B cell (primary cell): ENCODE results near the gene PCDHA13. TPM values are rescaled to one million over a fixed set of nuclear protein-coding genes. Genes with fewer than 3 reads are reported as not detected.
"Not testable (repeated sequence)": the region's sequence is repeated elsewhere in the genome, so short reads cannot be mapped to it uniquely, and the experiment has no call there.

Source experiments
- ATAC-seq: fragments of 200-7000 bp; cut with Tn5 transposase; one replicate; pipeline ENCODE4 v1.10.0; 2021; ENCODE audit warnings: low read depth, mild to moderate bottlenecking, moderate number of reproducible peaks, moderate library complexity
- CTCF ChIA-PET: fragments of 350-600 bp; sonication (Branson Sonifier 250); formaldehyde crosslinking; loops from one replicate; lab custom pipeline; 2021; ENCODE audit warnings: antibody characterized with exemption, inconsistent platforms; lab: Charles Lee
- POLR2A ChIA-PET: fragments of 350-600 bp; sonication (Branson Sonifier 250); formaldehyde crosslinking; loops from one replicate; lab custom pipeline; 2021; ENCODE audit warnings: antibody characterized with exemption; lab: Charles Lee
- DNase-seq: peaks from one replicate; pipeline ENCODE4 v3.0.0; 2013
- H2AFZ ChIP-seq: 2 replicates; pipeline ENCODE4 v1.6.1; 2012; ENCODE audit warnings: mild to moderate bottlenecking, low read depth, low read length; ENCODE audit not compliant: insufficient read depth, poor library complexity, severe bottlenecking
- H3K27ac ChIP-seq, 2 donors: 1 replicate in 1 of 2; 2 replicates in 1 of 2; pipeline ENCODE4 v1.5.1; 2012 to 2013; ENCODE audit warnings: low read length in 2 of 2, mild to moderate bottlenecking in 2 of 2, moderate library complexity in 1 of 2
- H3K27me3 ChIP-seq, 4 experiments: fragments of 200-600 bp in 1 of 4; sonication (generic) in 1 of 4; replicated peaks in 1 of 4; 1 replicate in 2 of 4; 2 replicates in 2 of 4; pipeline versions ENCODE4 v1.6.1 to v1.7.0; 2013 to 2016; ENCODE audit warnings: low read length in 3 of 4, mild to moderate bottlenecking in 2 of 4, mixed read lengths in 1 of 4, moderate library complexity in 1 of 4; ENCODE audit not compliant: insufficient read depth in 4 of 4, control insufficient read depth in 3 of 4; ENCODE audit errors: control extremely low read depth in 1 of 4
- H3K36me3 ChIP-seq, 2 experiments: replicated peaks in 1 of 2; 1 replicate in 1 of 2; 2 replicates in 1 of 2; pipeline versions ENCODE4 v1.6.1 to v1.7.1; 2013; ENCODE audit warnings: low read length in 1 of 2; ENCODE audit not compliant: insufficient read depth in 2 of 2, control insufficient read depth in 1 of 2; ENCODE audit errors: control extremely low read depth in 1 of 2, extremely low read depth in 1 of 2
- H3K4me1 ChIP-seq, 2 donors: fragments of 200-600 bp in 1 of 2; sonication (generic) in 1 of 2; 1 replicate in 1 of 2; 2 replicates in 1 of 2; pipeline versions ENCODE4 v1.5.1 to v1.6.1; 2013 to 2017; ENCODE audit warnings: low read length in 2 of 2; ENCODE audit not compliant: control insufficient read depth in 2 of 2, insufficient read depth in 2 of 2
- H3K4me2 ChIP-seq: replicated peaks from 2 replicates; pipeline ENCODE3; 2012; ENCODE audit warnings: mild to moderate bottlenecking, low read depth, low read length; ENCODE audit not compliant: poor library complexity, severe bottlenecking
- H3K4me3 ChIP-seq, 5 experiments: fragments of 200-600 bp in 1 of 5; sonication (generic) in 1 of 5; 1 replicate in 3 of 5; 2 replicates in 2 of 5; pipeline versions ENCODE4 v1.5.1 to v1.7.0; 2011 to 2016; ENCODE audit warnings: low read length in 4 of 5, mild to moderate bottlenecking in 4 of 5, low read depth in 2 of 5, control low read depth in 1 of 5, moderate library complexity in 1 of 5; ENCODE audit not compliant: insufficient read depth in 1 of 5; ENCODE audit errors: control extremely low read depth in 1 of 5, extremely low read depth in 1 of 5
- H3K79me2 ChIP-seq: fragments of 200-600 bp; sonication (generic); one replicate; pipeline ENCODE4 v1.6.0; 2016; ENCODE audit warnings: low read length; ENCODE audit not compliant: control insufficient read depth, insufficient read depth
- H3K9ac ChIP-seq: fragments of 200-600 bp; sonication (generic); 2 replicates; pipeline ENCODE4 v1.6.1; 2017; ENCODE audit warnings: mild to moderate bottlenecking, low read length, moderate library complexity
- H3K9me3 ChIP-seq, 3 donors: one replicate each; pipeline versions ENCODE4 v1.6.1 to v1.7.1; 2013; ENCODE audit warnings: low read length in 2 of 3; ENCODE audit not compliant: control insufficient read depth in 2 of 3, insufficient read depth in 1 of 3; ENCODE audit errors: control extremely low read depth in 1 of 3
- H4K20me1 ChIP-seq: 2 replicates; pipeline ENCODE4 v1.6.0; 2012; ENCODE audit warnings: mild to moderate bottlenecking, low read length; ENCODE audit not compliant: insufficient read depth, control insufficient read depth, poor library complexity, severe bottlenecking
- H3K27ac Mint-ChIP-seq: one replicate; pipeline ENCODE4 v1.8.0; 2021; ENCODE audit warnings: mixed read lengths
- H3K27me3 Mint-ChIP-seq: one replicate; pipeline ENCODE4 v1.8.0; 2021; ENCODE audit warnings: mixed read lengths
- H3K4me1 Mint-ChIP-seq: one replicate; pipeline ENCODE4 v1.8.0; 2021; ENCODE audit warnings: mixed read lengths
- H3K4me3 Mint-ChIP-seq: one replicate; pipeline ENCODE4 v1.8.0; 2021; ENCODE audit warnings: mixed read lengths
- H3K9me3 Mint-ChIP-seq: one replicate; pipeline ENCODE4 v1.8.0; 2022; ENCODE audit warnings: mixed read lengths; ENCODE audit not compliant: insufficient read depth
- EZH2 ChIP-seq: IDR thresholded peaks from 2 replicates; pipeline ENCODE4 v1.6.1; 2012; ENCODE audit warnings: borderline replicate concordance, low read depth, mild to moderate bottlenecking, moderate library complexity, low read length; ENCODE audit not compliant: insufficient read depth, poor library complexity, severe bottlenecking
- WGBS: methylation state at CpG from one replicate; pipeline ENCODE4 v1.1.5; 2013; ENCODE audit warnings: missing lambda C conversion rate; ENCODE audit not compliant: insufficient coverage; 5-methylcytosine and 5-hydroxymethylcytosine counted together
- intact Hi-C: fragments of 100-400 bp; cut with micrococcal nuclease; formaldehyde crosslinking; loops from one replicate; pipeline ENCODE4 v1.10.0; 2022
- polyA plus RNA-seq: library from polyadenylated mRNA; depleted of rRNA; stranded (reverse); fragments of >200 nt; gene quantifications from 2 replicates; pipeline ENCODE4 v1.2.3, GENCODE V29; 2012
- total RNA-seq, 2 donors: library from RNA; stranded (reverse); fragments of 120-200 nt in 1 of 2; gene quantifications; 1 replicate in 1 of 2; 2 replicates in 1 of 2; pipeline versions ENCODE4 v1.2.3 to v1.2.4, GENCODE V29; 2013 to 2022
- TF ChIP-seq, protein P1 (sequence below): fragments of 200-600 bp; IDR thresholded peaks from one replicate; pipeline ENCODE4 v1.8.0; 2022; ENCODE audit warnings: antibody characterized with exemption, mild to moderate bottlenecking

The PCDHA13 gene
- total and polyA plus RNA-seq, 2 donors (not counting 1 experiment from before 2014, with no cell fraction given) = not detected

DNA sequence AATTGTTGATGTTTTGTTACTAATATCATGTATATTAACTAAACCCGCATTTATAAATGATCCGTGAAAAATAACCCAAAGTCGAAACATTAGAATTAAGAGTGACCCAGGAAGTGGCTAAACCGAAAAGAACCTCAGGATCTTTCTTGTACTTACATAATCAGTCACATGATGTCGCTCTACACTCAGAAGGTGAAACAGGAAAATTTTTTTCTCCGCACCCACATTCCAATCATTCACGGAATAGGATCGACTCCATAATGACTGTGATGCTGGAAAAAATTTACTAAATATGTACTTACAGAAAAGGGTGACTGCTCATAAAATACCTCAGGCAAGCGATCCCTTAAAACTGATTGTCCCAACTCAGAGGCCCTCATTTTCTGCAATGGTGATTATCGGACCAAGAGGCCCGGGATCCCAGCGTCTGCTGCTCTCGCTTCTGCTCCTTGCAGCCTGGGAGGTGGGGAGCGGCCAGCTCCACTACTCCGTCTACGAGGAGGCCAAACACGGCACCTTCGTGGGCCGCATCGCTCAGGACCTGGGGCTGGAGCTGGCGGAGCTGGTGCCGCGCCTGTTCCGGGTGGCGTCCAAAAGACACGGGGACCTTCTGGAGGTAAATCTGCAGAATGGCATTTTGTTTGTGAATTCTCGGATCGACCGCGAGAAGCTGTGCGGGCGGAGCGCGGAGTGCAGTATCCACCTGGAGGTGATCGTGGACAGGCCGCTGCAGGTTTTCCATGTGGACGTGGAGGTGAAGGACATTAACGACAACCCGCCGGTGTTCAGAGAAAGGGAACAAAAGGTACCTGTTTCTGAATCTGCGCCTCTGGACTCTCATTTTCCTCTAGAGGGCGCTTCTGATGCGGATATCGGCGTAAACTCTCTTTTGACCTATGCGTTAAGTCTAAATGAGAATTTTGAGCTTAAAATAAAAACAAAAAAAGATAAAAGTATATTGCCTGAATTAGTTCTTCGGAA is 6.5 kb upstream of the PCDHA13 start, which contains the start of gene PCDHA12:
PCDHA12 (plus strand) TSS at position 224 of the 981 bp plus-strand sequence; CDS start at position 389, 165 bp downstream.
- H3K4me1 ChIP-seq = no peaks in the 10 kb centered on the region
- Mint-ChIP-seq H3K27me3 (peaks cover 20% of the 10 kb centered on the region), H3K4me1 (no peaks in the 10 kb centered on the region), H3K4me3 (no peak within 1 kb of the TSS), H3K27ac (no peak within 1 kb of the TSS), H3K9me3 (peaks cover 2% of the 10 kb centered on the region)
- no peaks in the 10 kb centered on the region for H3K79me2 ChIP-seq
- CTCF ChIA-PET = no interaction called here
- no peak for ATAC-seq
- WGBS = 31% methylated on average over 35 of the region's 47 CpGs
- H3K4me3 ChIP-seq = no peak within 1 kb of the TSS
- H3K9ac ChIP-seq = no peak within 1 kb of the TSS
- H3K27ac ChIP-seq = no peak within 1 kb of the TSS
- no peak within 1 kb of the TSS for H3K4me2 ChIP-seq
- H3K9me3 ChIP-seq = peaks cover 0 to 32% (median 8%) of the 10 kb centered on the region in 3 donors
- no peak within 1 kb of the TSS for H2AFZ ChIP-seq
- intact Hi-C loops = no loop called here
- no peaks in the 10 kb centered on the region for H3K36me3 ChIP-seq
- no peaks in the 10 kb centered on the region for H4K20me1 ChIP-seq
- POLR2A ChIA-PET = no interaction called here
- peaks cover 0 to 16% (median 12%) of the 10 kb centered on the region in 4 experiments for H3K27me3 ChIP-seq
- no peak for TF ChIP-seq EZH2
- TF ChIP-seq, protein P1, sequence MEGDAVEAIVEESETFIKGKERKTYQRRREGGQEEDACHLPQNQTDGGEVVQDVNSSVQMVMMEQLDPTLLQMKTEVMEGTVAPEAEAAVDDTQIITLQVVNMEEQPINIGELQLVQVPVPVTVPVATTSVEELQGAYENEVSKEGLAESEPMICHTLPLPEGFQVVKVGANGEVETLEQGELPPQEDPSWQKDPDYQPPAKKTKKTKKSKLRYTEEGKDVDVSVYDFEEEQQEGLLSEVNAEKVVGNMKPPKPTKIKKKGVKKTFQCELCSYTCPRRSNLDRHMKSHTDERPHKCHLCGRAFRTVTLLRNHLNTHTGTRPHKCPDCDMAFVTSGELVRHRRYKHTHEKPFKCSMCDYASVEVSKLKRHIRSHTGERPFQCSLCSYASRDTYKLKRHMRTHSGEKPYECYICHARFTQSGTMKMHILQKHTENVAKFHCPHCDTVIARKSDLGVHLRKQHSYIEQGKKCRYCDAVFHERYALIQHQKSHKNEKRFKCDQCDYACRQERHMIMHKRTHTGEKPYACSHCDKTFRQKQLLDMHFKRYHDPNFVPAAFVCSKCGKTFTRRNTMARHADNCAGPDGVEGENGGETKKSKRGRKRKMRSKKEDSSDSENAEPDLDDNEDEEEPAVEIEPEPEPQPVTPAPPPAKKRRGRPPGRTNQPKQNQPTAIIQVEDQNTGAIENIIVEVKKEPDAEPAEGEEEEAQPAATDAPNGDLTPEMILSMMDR = no peak
- DNase-seq = no peak

DNA sequence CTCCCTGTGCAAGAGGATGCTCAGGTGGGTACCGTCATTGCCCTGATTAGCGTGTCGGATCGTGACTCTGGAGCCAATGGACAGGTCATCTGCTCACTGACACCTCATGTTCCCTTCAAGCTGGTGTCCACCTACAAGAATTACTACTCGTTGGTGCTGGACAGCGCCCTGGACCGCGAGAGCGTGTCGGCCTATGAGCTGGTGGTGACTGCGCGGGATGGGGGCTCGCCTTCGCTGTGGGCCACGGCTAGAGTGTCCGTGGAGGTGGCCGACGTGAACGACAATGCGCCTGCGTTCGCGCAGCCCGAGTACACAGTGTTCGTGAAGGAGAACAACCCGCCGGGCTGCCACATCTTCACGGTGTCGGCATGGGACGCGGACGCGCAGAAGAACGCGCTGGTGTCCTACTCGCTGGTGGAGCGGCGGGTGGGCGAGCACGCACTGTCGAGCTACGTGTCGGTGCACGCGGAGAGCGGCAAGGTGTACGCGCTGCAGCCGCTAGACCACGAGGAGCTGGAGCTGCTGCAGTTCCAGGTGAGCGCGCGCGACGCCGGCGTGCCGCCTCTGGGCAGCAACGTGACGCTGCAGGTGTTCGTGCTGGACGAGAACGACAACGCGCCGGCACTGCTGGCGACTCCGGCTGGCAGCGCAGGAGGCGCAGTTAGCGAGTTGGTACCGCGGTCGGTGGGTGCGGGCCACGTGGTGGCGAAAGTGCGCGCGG is 5.2 kb upstream of the PCDHA13 start:
- H3K79me2 ChIP-seq, H3K27ac Mint-ChIP-seq, H3K36me3 ChIP-seq, H3K27ac ChIP-seq, H3K4me3 Mint-ChIP-seq, H2AFZ ChIP-seq, H3K4me3 ChIP-seq, H3K9me3 Mint-ChIP-seq, H3K4me1 Mint-ChIP-seq, H3K4me1 ChIP-seq, ATAC-seq, H4K20me1 ChIP-seq, POLR2A ChIA-PET, H3K9ac ChIP-seq, DNase-seq, CTCF ChIA-PET, H3K4me2 ChIP-seq, intact Hi-C loops: not testable (repeated sequence)
- H3K27me3 Mint-ChIP-seq = peaks cover 31% of the 10 kb centered on the region
- Histone ChIP-seq H3K27me3 (peaks cover 0 to 16% (median 12%) of the 10 kb centered on the region in 4 experiments), H3K9me3 (peaks cover 3 to 22% (median 8%) of the 10 kb centered on the region in 3 donors)
- 55% methylated on average over 80 of the region's 80 CpGs for WGBS
